Forelimb muscle (tissue), 1 donor: ENCODE measurements around the gene TLL2. TPM values are rescaled to one million over a fixed set of nuclear protein-coding genes. Genes with fewer than 3 reads are reported as not detected.
"Not testable (repeated sequence)": the region's sequence is repeated elsewhere in the genome, so short reads cannot be mapped to it uniquely, and the experiment has no call there.

ENCODE experiments used
- DNase-seq: peaks from one replicate; pipeline ENCODE4 v3.0.0-alpha.2; 2013; ENCODE audit warnings: low read depth
- polyA plus RNA-seq: library from polyadenylated mRNA; unstranded; fragments of 120-200 nt; gene quantifications from one replicate; pipeline ENCODE4 v1.2.1, GENCODE V29; 2013; ENCODE audit not compliant: insufficient read length

The TLL2 gene
- 2.1 TPM for polyA plus RNA-seq

GRCh38 chr10:96513698-96514561 lies at the start of gene TLL2:
Gene TLL2 (minus strand): TSS chr10:96513926. CDS start chr10:96513685, 241 bp downstream.
- peak; percentile 11 for DNase-seq

GRCh38 chr10:96560966-96561887 lies 47.5 kb upstream of the TLL2 start:
- no peak for DNase-seq

GRCh38 chr10:96560489-96560888 lies 46.8 kb upstream of the TLL2 start:
- no peak for DNase-seq

- DNase-seq, result no peak
Measured at GRCh38 chr10:96556003-96556402, 42.3 kb upstream of the TLL2 start.

GRCh38 chr10:96555330-96555729 lies 41.6 kb upstream of the TLL2 start:
- DNase-seq, result no peak

- DNase-seq, result no peak
Measured at GRCh38 chr10:96548589-96548988, 34.9 kb upstream of the TLL2 start.

- not testable (repeated sequence) for DNase-seq
Measured at GRCh38 chr10:96545558-96545957, 31.8 kb upstream of the TLL2 start.

- no peak for DNase-seq
Measured at GRCh38 chr10:96541921-96542320, 28.2 kb upstream of the TLL2 start.

- no peak for DNase-seq
Measured at GRCh38 chr10:96540240-96540639, 26.5 kb upstream of the TLL2 start.

GRCh38 chr10:96538683-96539082 lies 25.0 kb upstream of the TLL2 start:
- DNase-seq, result no peak

- no peak for DNase-seq
Measured at GRCh38 chr10:96536129-96536528, 22.4 kb upstream of the TLL2 start.

- DNase-seq, result no peak
Measured at GRCh38 chr10:96532523-96532922, 18.8 kb upstream of the TLL2 start.

GRCh38 chr10:96529634-96530279 lies 16.0 kb upstream of the TLL2 start:
- no peak for DNase-seq

- no peak for DNase-seq
Measured at GRCh38 chr10:96524741-96525140, 11.0 kb upstream of the TLL2 start.

- no peak for DNase-seq
Measured at GRCh38 chr10:96517284-96517683, 3.6 kb upstream of the TLL2 start.

GRCh38 chr10:96516337-96516736 lies 2.6 kb upstream of the TLL2 start:
- DNase-seq, result no peak

- no peak for DNase-seq
Measured at GRCh38 chr10:96513305-96513697, 425 bp downstream of the TLL2 start.

- no peak for DNase-seq
Measured at GRCh38 chr10:96512524-96513304, 1.0 kb downstream of the TLL2 start.

GRCh38 chr10:96511044-96511945 lies 2.4 kb downstream of the TLL2 start:
- no peak for DNase-seq

GRCh38 chr10:96509017-96509641 lies 4.6 kb downstream of the TLL2 start:
- DNase-seq, result no peak
